Ramos (cell line): ENCODE results near the gene RIPK1.
"Not testable (repeated sequence)": the region's sequence is repeated elsewhere in the genome, so short reads cannot be mapped to it uniquely, and the experiment has no call there.

Source experiments
- in situ Hi-C: fragments of 300-500 bp; cut with MboI; formaldehyde crosslinking; loops from one replicate; pipeline ENCODE4 v1.14.3; 2022; ENCODE audit warnings: low sequenced_read_pairs; ENCODE audit not compliant: unreplicated experiment

Gene RIPK1

GRCh38 chr6:3068329-3069214, at the start of gene RIPK1:
Gene RIPK1 (plus strand): TSS chr6:3068494. CDS start chr6:3076824, 8,330 bp downstream.
- in situ Hi-C loops, result no loop called here

GRCh38 chr6:3019065-3019464, 49.2 kb upstream of the RIPK1 start:
- in situ Hi-C loops, result no loop called here

GRCh38 chr6:3019749-3020320, 48.5 kb upstream of the RIPK1 start:
- in situ Hi-C loops, result no loop called here

- in situ Hi-C loops, result not testable (repeated sequence)
Measured at GRCh38 chr6:3020976-3021598, 47.2 kb upstream of the RIPK1 start.

GRCh38 chr6:3022765-3023662, 45.3 kb upstream of the RIPK1 start:
- in situ Hi-C loops, result no loop called here

- in situ Hi-C loops, result no loop called here
Measured at GRCh38 chr6:3023663-3024483, 44.4 kb upstream of the RIPK1 start.

- in situ Hi-C loops, result no loop called here
Measured at GRCh38 chr6:3026791-3027626, 41.3 kb upstream of the RIPK1 start.

GRCh38 chr6:3028156-3028555, 40.1 kb upstream of the RIPK1 start:
- in situ Hi-C loops, result not testable (repeated sequence)

GRCh38 chr6:3031857-3032640, 36.2 kb upstream of the RIPK1 start:
- in situ Hi-C loops, result no loop called here

- in situ Hi-C loops, result no loop called here
Measured at GRCh38 chr6:3032986-3033385, 35.3 kb upstream of the RIPK1 start.

- in situ Hi-C loops, result no loop called here
Measured at GRCh38 chr6:3033652-3034051, 34.6 kb upstream of the RIPK1 start.

GRCh38 chr6:3035397-3035796, 32.9 kb upstream of the RIPK1 start:
- in situ Hi-C loops, result no loop called here

GRCh38 chr6:3036861-3037637, 31.2 kb upstream of the RIPK1 start:
- in situ Hi-C loops, result no loop called here

- in situ Hi-C loops, result no loop called here
Measured at GRCh38 chr6:3037638-3038365, 30.5 kb upstream of the RIPK1 start.

GRCh38 chr6:3039384-3039783, 28.9 kb upstream of the RIPK1 start:
- in situ Hi-C loops, result no loop called here

- in situ Hi-C loops, result no loop called here
Measured at GRCh38 chr6:3041147-3041546, 27.1 kb upstream of the RIPK1 start.
